Hepatocyte (in vitro differentiated cells): Measurements from ENCODE around the gene BMAL1. TPM values are rescaled to one million over a fixed set of nuclear protein-coding genes. Genes with fewer than 3 reads are reported as not detected.

ENCODE experiments used
- DNase-seq: peaks from one replicate; pipeline ENCODE4 v3.0.0-alpha.2; 2016; ENCODE audit warnings: low spot score
- H2AFZ ChIP-seq: fragments of 200-600 bp; sonication (generic); 2 replicates; pipeline ENCODE4 v1.6.0; 2016; ENCODE audit warnings: antibody characterized with exemption, mild to moderate bottlenecking
- H3K27ac ChIP-seq: fragments of 200-600 bp; sonication (generic); 2 replicates; pipeline ENCODE4 v1.5.1; 2016; ENCODE audit warnings: mild to moderate bottlenecking
- H3K27me3 ChIP-seq: fragments of 200-600 bp; sonication (generic); 2 replicates; pipeline ENCODE4 v1.6.1; 2016
- H3K36me3 ChIP-seq: fragments of 200-600 bp; sonication (generic); replicated peaks from 2 replicates; pipeline ENCODE4 v1.5.1; 2016; ENCODE audit warnings: low read depth; ENCODE audit not compliant: insufficient read depth
- H3K4me1 ChIP-seq: fragments of 200-600 bp; sonication (generic); 2 replicates; pipeline ENCODE4 v1.5.1; 2016; ENCODE audit warnings: mild to moderate bottlenecking, moderate library complexity; ENCODE audit not compliant: insufficient read depth
- H3K4me2 ChIP-seq: fragments of 200-600 bp; sonication (generic); 2 replicates; pipeline ENCODE4 v1.6.0; 2016
- H3K4me3 ChIP-seq: fragments of 200-600 bp; sonication (generic); 2 replicates; pipeline ENCODE4 v1.5.1; 2016; ENCODE audit warnings: mild to moderate bottlenecking
- H3K79me2 ChIP-seq: fragments of 200-600 bp; sonication (generic); 2 replicates; pipeline ENCODE4 v1.6.0; 2017; ENCODE audit warnings: mild to moderate bottlenecking
- H3K9me2 ChIP-seq: fragments of 200-600 bp; sonication (generic); replicated peaks from 2 replicates; pipeline ENCODE4 v1.6.0; 2017; ENCODE audit warnings: mild to moderate bottlenecking; ENCODE audit not compliant: insufficient read depth
- H3K9me3 ChIP-seq: fragments of 200-600 bp; sonication (generic); 2 replicates; pipeline ENCODE4 v1.5.1; 2016; ENCODE audit warnings: low read depth, mild to moderate bottlenecking
- H4K20me1 ChIP-seq: fragments of 200-600 bp; sonication (generic); 2 replicates; pipeline ENCODE4 v1.6.0; 2016; ENCODE audit warnings: mild to moderate bottlenecking; ENCODE audit not compliant: insufficient read depth, poor library complexity, severe bottlenecking
- EZH2 ChIP-seq: fragments of 200-600 bp; sonication (generic); IDR thresholded peaks from 2 replicates; pipeline ENCODE4 v1.6.1; 2016; ENCODE audit warnings: antibody characterized with exemption, mild to moderate bottlenecking, borderline replicate concordance
- EZH2phosphoT487 ChIP-seq: fragments of 200-600 bp; sonication (generic); IDR thresholded peaks from one replicate; pipeline ENCODE4 v1.6.1; 2018; ENCODE audit warnings: antibody characterized with exemption, mild to moderate bottlenecking, low read depth, moderate library complexity; ENCODE audit not compliant: unreplicated experiment, severe bottlenecking
- WGBS: methylation state at CpG from one replicate; pipeline ENCODE4 v1.1.6; 2016; ENCODE audit warnings: low lambda C conversion rate; ENCODE audit errors: missing lambda C conversion rate; 5-methylcytosine and 5-hydroxymethylcytosine counted together
- polyA plus RNA-seq: library from polyadenylated mRNA; unstranded; fragments of >200 nt; fragmentation: Nextera tagmentation; extraction: Ambion mirVana; gene quantifications from 2 replicates; pipeline ENCODE4 v1.2.1, GENCODE V29; 2016
- total RNA-seq: library from RNA; depleted of rRNA; stranded (reverse); fragments of >200 nt; gene quantifications from 2 replicates; pipeline ENCODE4 v1.2.3, GENCODE V29; 2014
- TF ChIP-seq, protein P1 (sequence below): fragments of 200-600 bp; sonication (generic); IDR thresholded peaks from 2 replicates; pipeline ENCODE4 v1.5.1; 2016; ENCODE audit warnings: antibody characterized with exemption, mild to moderate bottlenecking; ENCODE audit not compliant: poor library complexity

Gene BMAL1
- total and polyA plus RNA-seq, 2 experiments from 2014 or later = 8.7 to 12.7 TPM

DNA sequence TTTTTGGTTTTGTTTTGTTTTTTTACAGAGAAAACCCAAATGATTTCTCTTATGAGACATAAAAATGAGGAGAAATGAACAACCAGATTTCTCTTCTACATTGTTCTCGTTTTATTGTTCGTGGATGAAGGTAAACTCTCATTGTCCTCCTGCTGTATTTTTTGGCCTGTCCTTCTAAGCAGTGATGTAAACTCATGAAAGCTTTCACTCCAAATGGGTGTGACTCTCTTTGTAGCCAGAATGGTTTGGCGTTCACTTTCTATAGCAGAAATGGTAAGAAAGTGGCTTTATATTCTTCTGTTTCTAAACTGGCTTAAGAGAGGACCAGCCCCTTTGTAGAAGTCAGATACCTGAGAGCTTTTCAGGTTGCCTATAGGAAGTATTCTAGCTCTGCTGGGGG, 15.5 kb upstream of the BMAL1 start:
- WGBS = 87% methylated on average over 3 of the region's 3 CpGs
- no peak for DNase-seq
- Histone ChIP-seq H3K9me2 (no peaks in the 10 kb centered on the region), H3K4me3 (no peak overlapping the region), H4K20me1 (no peaks in the 10 kb centered on the region), H3K4me2 (no peak overlapping the region), H3K79me2 (no peaks in the 10 kb centered on the region), H2AFZ (peak overlapping the region; percentile 21), H3K4me1 (peaks cover 7% of the 10 kb centered on the region), H3K27ac (no peak overlapping the region), H3K9me3 (no peaks in the 10 kb centered on the region), H3K36me3 (no peaks in the 10 kb centered on the region), H3K27me3 (peaks cover 30% of the 10 kb centered on the region)
- TF ChIP-seq, protein P1, sequence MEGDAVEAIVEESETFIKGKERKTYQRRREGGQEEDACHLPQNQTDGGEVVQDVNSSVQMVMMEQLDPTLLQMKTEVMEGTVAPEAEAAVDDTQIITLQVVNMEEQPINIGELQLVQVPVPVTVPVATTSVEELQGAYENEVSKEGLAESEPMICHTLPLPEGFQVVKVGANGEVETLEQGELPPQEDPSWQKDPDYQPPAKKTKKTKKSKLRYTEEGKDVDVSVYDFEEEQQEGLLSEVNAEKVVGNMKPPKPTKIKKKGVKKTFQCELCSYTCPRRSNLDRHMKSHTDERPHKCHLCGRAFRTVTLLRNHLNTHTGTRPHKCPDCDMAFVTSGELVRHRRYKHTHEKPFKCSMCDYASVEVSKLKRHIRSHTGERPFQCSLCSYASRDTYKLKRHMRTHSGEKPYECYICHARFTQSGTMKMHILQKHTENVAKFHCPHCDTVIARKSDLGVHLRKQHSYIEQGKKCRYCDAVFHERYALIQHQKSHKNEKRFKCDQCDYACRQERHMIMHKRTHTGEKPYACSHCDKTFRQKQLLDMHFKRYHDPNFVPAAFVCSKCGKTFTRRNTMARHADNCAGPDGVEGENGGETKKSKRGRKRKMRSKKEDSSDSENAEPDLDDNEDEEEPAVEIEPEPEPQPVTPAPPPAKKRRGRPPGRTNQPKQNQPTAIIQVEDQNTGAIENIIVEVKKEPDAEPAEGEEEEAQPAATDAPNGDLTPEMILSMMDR = no peak
- TF ChIP-seq EZH2 = no peak
- TF ChIP-seq EZH2phosphoT487 = no peak

DNA sequence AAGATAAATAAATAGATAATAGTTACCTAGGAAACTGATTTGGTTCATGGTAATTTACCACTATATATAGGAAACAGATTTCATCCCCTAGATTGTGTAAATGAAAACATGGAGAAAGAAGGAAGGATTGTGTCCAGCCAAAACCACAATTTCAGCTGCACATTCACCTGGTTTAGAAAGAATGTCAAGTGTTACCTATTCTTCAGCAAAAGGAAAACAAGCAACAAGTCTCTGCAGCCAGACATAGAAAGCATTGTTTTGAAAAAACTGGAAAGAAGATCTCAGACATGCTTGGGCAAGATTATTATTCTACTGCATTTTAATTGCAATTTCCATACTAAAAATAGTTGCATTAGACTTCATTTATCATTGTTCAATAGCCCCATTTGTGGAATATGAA, 8.8 kb upstream of the BMAL1 start:
- no peaks in the 10 kb centered on the region for H3K9me3 ChIP-seq
- no peak overlapping the region for H3K4me3 ChIP-seq
- TF ChIP-seq EZH2phosphoT487 (no peak), EZH2 (no peak)
- TF ChIP-seq, protein P1 = no peak
- peaks cover 71% of the 10 kb centered on the region for H3K27me3 ChIP-seq
- no peak overlapping the region for H2AFZ ChIP-seq
- H3K9me2 ChIP-seq = no peaks in the 10 kb centered on the region
- H3K36me3 ChIP-seq = no peaks in the 10 kb centered on the region
- H3K4me2 ChIP-seq = no peak overlapping the region
- no peaks in the 10 kb centered on the region for H3K79me2 ChIP-seq
- no peak overlapping the region for H3K27ac ChIP-seq
- no peak for DNase-seq
- no peaks in the 10 kb centered on the region for H3K4me1 ChIP-seq
- no peaks in the 10 kb centered on the region for H4K20me1 ChIP-seq

DNA sequence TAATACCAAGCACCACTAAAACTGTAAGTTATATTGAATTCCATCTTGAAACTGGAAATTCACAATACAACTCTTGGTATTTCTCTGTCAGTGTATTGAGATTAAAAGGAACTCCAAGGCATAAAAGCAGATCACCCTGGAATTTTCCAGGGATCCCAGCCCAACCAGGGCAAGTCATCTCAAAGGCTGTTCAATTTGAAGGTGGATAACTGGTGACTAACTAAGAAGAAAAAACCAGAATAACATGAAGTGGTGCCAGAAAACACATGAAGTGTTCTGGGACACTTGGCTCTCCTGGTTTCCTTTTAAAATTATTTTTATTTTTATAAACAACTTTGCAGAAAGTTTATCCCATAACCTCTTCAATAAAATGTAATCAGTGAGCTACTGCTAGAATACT, 7.8 kb upstream of the BMAL1 start:
- Histone ChIP-seq H3K9me2 (no peaks in the 10 kb centered on the region), H3K27ac (no peak overlapping the region), H4K20me1 (no peaks in the 10 kb centered on the region), H3K9me3 (no peaks in the 10 kb centered on the region), H3K36me3 (no peaks in the 10 kb centered on the region), H3K4me1 (no peaks in the 10 kb centered on the region), H3K4me2 (no peak overlapping the region), H3K79me2 (no peaks in the 10 kb centered on the region), H2AFZ (no peak overlapping the region), H3K4me3 (no peak overlapping the region), H3K27me3 (peaks cover 71% of the 10 kb centered on the region)
- no peak for DNase-seq
- TF ChIP-seq EZH2phosphoT487 = no peak
- TF ChIP-seq EZH2 = no peak
- TF ChIP-seq, protein P1 = no peak

DNA sequence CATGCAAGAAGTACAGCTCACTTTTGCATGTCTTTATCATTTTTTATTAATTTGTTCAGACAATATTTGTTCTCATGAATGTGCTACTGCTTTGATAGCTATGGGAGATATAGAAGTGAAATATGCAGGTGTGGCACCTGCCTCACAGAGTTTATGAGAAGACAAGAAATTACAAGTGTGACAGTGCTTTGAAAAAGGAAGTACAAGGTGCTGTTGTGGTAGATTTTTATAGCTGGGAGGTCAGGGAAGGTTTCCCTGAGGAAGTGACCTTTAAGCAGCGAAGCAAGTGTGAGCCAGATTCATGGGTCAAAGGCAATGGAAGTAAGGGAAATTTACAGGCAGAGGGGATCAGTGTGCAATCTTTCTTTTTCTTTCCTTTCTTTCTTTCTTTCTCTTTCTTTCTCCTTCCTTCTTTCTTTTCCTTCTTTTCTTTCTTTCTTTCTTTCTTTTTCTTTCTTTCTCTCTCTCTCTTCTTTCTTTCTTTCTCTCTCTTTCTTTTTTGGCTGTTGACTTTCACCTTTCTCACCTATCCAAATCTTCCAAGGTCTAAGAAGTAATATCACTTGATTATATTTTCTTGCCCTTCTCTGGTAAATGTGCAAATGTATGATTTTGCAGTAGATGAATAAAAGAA, 6.4 kb upstream of the BMAL1 start:
- no peak overlapping the region for H3K4me2 ChIP-seq
- H3K9me2 ChIP-seq = no peaks in the 10 kb centered on the region
- H3K79me2 ChIP-seq = no peaks in the 10 kb centered on the region
- no peaks in the 10 kb centered on the region for H3K9me3 ChIP-seq
- peaks cover 70% of the 10 kb centered on the region for H3K27me3 ChIP-seq
- no peak overlapping the region for H3K4me3 ChIP-seq
- no peaks in the 10 kb centered on the region for H3K36me3 ChIP-seq
- no peak overlapping the region for H2AFZ ChIP-seq
- no peak overlapping the region for H3K27ac ChIP-seq
- no peaks in the 10 kb centered on the region for H3K4me1 ChIP-seq
- TF ChIP-seq EZH2 (no peak), EZH2phosphoT487 (no peak)
- TF ChIP-seq, protein P1 = no peak
- WGBS = 56% methylated on average over 1 of the region's 1 CpG
- no peak for DNase-seq
- no peaks in the 10 kb centered on the region for H4K20me1 ChIP-seq
